H1 (cell line): Measurements from ENCODE around the gene ANAPC5. TPM values are rescaled to one million over a fixed set of nuclear protein-coding genes. Genes with fewer than 3 reads are reported as not detected.

Source experiments
- CTCF ChIA-PET: fragments of 300-600 bp; sonication (Branson Sonifier 250); formaldehyde crosslinking; loops from one replicate; lab custom pipeline; 2021; ENCODE audit not compliant: partially characterized antibody; lab: Charles Lee
- POLR2A ChIA-PET: fragments of 300-600 bp; sonication (Branson Sonifier 250); formaldehyde crosslinking; loops from one replicate; lab custom pipeline; 2021; ENCODE audit warnings: inconsistent platforms; ENCODE audit not compliant: partially characterized antibody; lab: Charles Lee
- DNase-seq, 2 experiments: peaks; one replicate each; pipeline versions ENCODE4 v3.0.0 to v3.0.0-alpha.2; 2010 to 2022; ENCODE audit warnings: low spot score in 2 of 2, low read depth in 1 of 2, mixed read lengths in 1 of 2
- FAIRE-seq: peaks from 2 replicates; lab custom pipeline; 2011; peaks lifted over from hg19 to GRCh38; lab: Jason Lieb, UNC
- H2AFZ ChIP-seq: 2 replicates; pipeline ENCODE4 v1.8.1; 2012; ENCODE audit warnings: low read length, inconsistent platforms
- H2AK5ac ChIP-seq: 2 replicates; pipeline ENCODE4 v1.6.1; 2013; ENCODE audit warnings: low read depth, low read length
- H2BK120ac ChIP-seq: replicated peaks from 2 replicates; pipeline ENCODE3; 2013; ENCODE audit warnings: low read depth, low read length, inconsistent platforms
- H2BK12ac ChIP-seq: 2 replicates; pipeline ENCODE4 v1.6.1; 2013; ENCODE audit warnings: low read depth, low read length
- H2BK15ac ChIP-seq: 2 replicates; pipeline ENCODE4 v1.6.1; 2013; ENCODE audit warnings: low read length
- H2BK20ac ChIP-seq: 2 replicates; pipeline ENCODE4 v1.6.1; 2013; ENCODE audit warnings: low read length
- H2BK5ac ChIP-seq: 2 replicates; pipeline ENCODE4 v1.6.1; 2013; ENCODE audit warnings: low read depth, low read length
- H3K14ac ChIP-seq: 2 replicates; pipeline ENCODE4 v1.6.1; 2013; ENCODE audit warnings: inconsistent platforms; ENCODE audit not compliant: insufficient read length
- H3K18ac ChIP-seq: 2 replicates; pipeline ENCODE4 v1.6.1; 2013; ENCODE audit warnings: low read length; ENCODE audit errors: extremely low read depth
- H3K23ac ChIP-seq: 2 replicates; pipeline ENCODE4 v1.6.1; 2013; ENCODE audit warnings: inconsistent platforms; ENCODE audit not compliant: insufficient read length
- H3K23me2 ChIP-seq: 2 replicates; pipeline ENCODE4 v1.6.1; 2013; ENCODE audit warnings: low read depth, low read length
- H3K27ac ChIP-seq: 2 replicates; pipeline ENCODE4 v1.6.1; 2011; ENCODE audit warnings: low read depth, low read length, inconsistent platforms
- H3K27me3 ChIP-seq, 4 experiments: replicated peaks in 1 of 4; 1 replicate in 1 of 4; 2 replicates in 3 of 4; pipeline versions ENCODE4 v1.6.1 to v1.8.1; 2011 to 2013; ENCODE audit warnings: low read length in 3 of 4, mild to moderate bottlenecking in 3 of 4, inconsistent platforms in 2 of 4, mixed read lengths in 2 of 4, moderate library complexity in 1 of 4; ENCODE audit not compliant: control insufficient read depth in 3 of 4, insufficient read depth in 3 of 4; ENCODE audit errors: extremely low read depth in 1 of 4
- H3K36me3 ChIP-seq, 4 experiments: 2 replicates each; pipeline versions ENCODE4 v1.6.1 to v1.8.1; 2011 to 2013; ENCODE audit warnings: mild to moderate bottlenecking in 4 of 4, low read length in 3 of 4, moderate library complexity in 2 of 4, control low read depth in 1 of 4, inconsistent platforms in 1 of 4; ENCODE audit not compliant: insufficient read depth in 4 of 4, control insufficient read depth in 2 of 4
- H3K4ac ChIP-seq: replicated peaks from 2 replicates; pipeline ENCODE3; 2013; ENCODE audit warnings: low read length, low read depth, mixed read lengths, inconsistent platforms; ENCODE audit not compliant: insufficient read length
- H3K4me1 ChIP-seq, 4 experiments: replicated peaks in 1 of 4; 1 replicate in 1 of 4; 2 replicates in 3 of 4; pipeline versions ENCODE4 v1.6.1 to v1.8.1; 2011 to 2013; ENCODE audit warnings: low read length in 3 of 4, inconsistent platforms in 2 of 4, mixed read lengths in 1 of 4; ENCODE audit not compliant: insufficient read depth in 4 of 4, control insufficient read depth in 3 of 4
- H3K4me2 ChIP-seq, 2 experiments: 2 replicates each; pipeline versions ENCODE4 v1.6.1 to v1.8.1; 2011 to 2013; ENCODE audit warnings: low read depth in 2 of 2, low read length in 2 of 2, control low read depth in 1 of 2, inconsistent platforms in 1 of 2, mild to moderate bottlenecking in 1 of 2; ENCODE audit not compliant: insufficient read depth in 1 of 2
- H3K4me3 ChIP-seq, 4 experiments: fragments of 200-600, 300-600 bp in 1 of 4; sonication (generic), shearing (Covaris generic), sonication (Bioruptor Twin) in 1 of 4; 2 replicates each; pipeline versions ENCODE4 v1.5.1 to v1.8.1; 2011 to 2016; ENCODE audit warnings: low read length in 4 of 4, low read depth in 3 of 4, control low read depth in 2 of 4, inconsistent platforms in 2 of 4, mild to moderate bottlenecking in 2 of 4, mixed read lengths in 1 of 4, moderate library complexity in 1 of 4; ENCODE audit not compliant: insufficient read depth in 2 of 4; ENCODE audit errors: extremely low read depth in 1 of 4
- H3K56ac ChIP-seq: replicated peaks from 2 replicates; pipeline ENCODE3; 2013; ENCODE audit warnings: low read depth, mild to moderate bottlenecking, mixed read lengths, low read length, inconsistent platforms; ENCODE audit not compliant: insufficient read length
- H3K79me1 ChIP-seq: 2 replicates; pipeline ENCODE4 v1.6.1; 2013; ENCODE audit warnings: low read depth, low read length, control low read depth
- H3K79me2 ChIP-seq, 2 experiments: 2 replicates each; pipeline versions ENCODE4 v1.6.1 to v1.8.1; 2012 to 2013; ENCODE audit warnings: low read length in 2 of 2, mild to moderate bottlenecking in 2 of 2, inconsistent platforms in 1 of 2; ENCODE audit not compliant: insufficient read depth in 2 of 2, control insufficient read depth in 1 of 2
- H3K9ac ChIP-seq, 4 experiments: replicated peaks in 1 of 4; 1 replicate in 1 of 4; 2 replicates in 3 of 4; pipeline versions ENCODE4 v1.6.1 to v1.8.1; 2011 to 2013; ENCODE audit warnings: low read depth in 3 of 4, low read length in 3 of 4, control low read depth in 2 of 4, mild to moderate bottlenecking in 2 of 4, moderate library complexity in 2 of 4, inconsistent platforms in 1 of 4; ENCODE audit errors: extremely low read depth in 1 of 4
- H3K9me3 ChIP-seq, 2 experiments: 2 replicates each; pipeline versions ENCODE4 v1.6.1 to v1.8.1; 2012 to 2013; ENCODE audit warnings: mild to moderate bottlenecking in 2 of 2, moderate library complexity in 2 of 2, control low read depth in 1 of 2, inconsistent platforms in 1 of 2, low read depth in 1 of 2, low read length in 1 of 2, mixed read lengths in 1 of 2; ENCODE audit not compliant: insufficient read depth in 2 of 2
- H4K20me1 ChIP-seq, 2 experiments: replicated peaks in 1 of 2; 2 replicates each; pipeline versions ENCODE3 to v1.8.1; 2011 to 2013; ENCODE audit warnings: inconsistent platforms in 2 of 2, low read length in 2 of 2, mild to moderate bottlenecking in 1 of 2; ENCODE audit not compliant: insufficient read depth in 2 of 2, control insufficient read depth in 1 of 2
- H4K5ac ChIP-seq: 2 replicates; pipeline ENCODE4 v1.6.1; 2013; ENCODE audit warnings: low read length, low read depth, mixed read lengths, inconsistent platforms; ENCODE audit not compliant: insufficient read length
- H4K8ac ChIP-seq: 2 replicates; pipeline ENCODE4 v1.8.0; 2013; ENCODE audit warnings: mild to moderate bottlenecking, moderate library complexity, low read length, inconsistent platforms; ENCODE audit not compliant: insufficient read depth; ENCODE audit errors: extremely low read depth
- H4K91ac ChIP-seq: replicated peaks from 2 replicates; pipeline ENCODE3; 2013; ENCODE audit warnings: low read length, mixed read lengths, inconsistent platforms; ENCODE audit not compliant: insufficient read length
- BACH1 ChIP-seq: IDR thresholded peaks from 2 replicates; pipeline ENCODE4 v1.6.1; 2012; ENCODE audit warnings: low read length, improper control_type of control experiment
- WGBS, 2 experiments: shearing (Covaris generic) in 1 of 2; methylation state at CpG; one replicate each; pipeline versions ENCODE4 v1.1.6 to v1.1.7; 2013 to 2015; ENCODE audit warnings: low lambda C conversion rate in 2 of 2, mixed read lengths in 2 of 2, inconsistent platforms in 1 of 2, low coverage in 1 of 2, missing lambda C conversion rate in 1 of 2; ENCODE audit not compliant: insufficient replicate concordance in 2 of 2, insufficient coverage in 1 of 2, insufficient read length in 1 of 2; ENCODE audit errors: extremely low coverage in 1 of 2, missing lambda C conversion rate in 1 of 2; 5-methylcytosine and 5-hydroxymethylcytosine counted together
- polyA plus RNA-seq, 7 experiments: library from polyadenylated mRNA; depleted of rRNA in 3 of 7; stranded (reverse) in 5 of 7; unstranded in 2 of 7; fragments of >200 nt in 5 of 7; fragments of 200-250 nt in 2 of 7; gene quantifications; 1 replicate in 5 of 7; 2 replicates in 1 of 7; 4 replicates in 1 of 7; pipeline versions ENCODE4 v1.2.1 to v1.2.3, GENCODE V29; 2011 to 2013; ENCODE audit warnings: missing spikeins in 2 of 7, mixed read lengths in 2 of 7
- total RNA-seq: library from RNA; stranded (reverse); fragmentation: NEBNext Ultra II Directional; extraction: Animal tissue kit (Norgen Biotek cat#: 25700); gene quantifications from 2 replicates; pipeline ENCODE4 v1.2.1, GENCODE V29; 2021

ANAPC5 gene
- total and polyA plus RNA-seq, 2 of the 8 experiments (the other 6 are each of a cell fraction or from before 2014, with no cell fraction given) = 103 to 127 TPM

- no peak overlapping the region for H3K14ac ChIP-seq
- H3K9me3 ChIP-seq = no peaks in the 10 kb centered on the region
- no peak overlapping the region for H2BK20ac ChIP-seq
- no peaks in the 10 kb centered on the region for H3K79me2 ChIP-seq
- H3K18ac ChIP-seq = no peak overlapping the region
- H4K20me1 ChIP-seq = no peaks in the 10 kb centered on the region
- H3K4me2 ChIP-seq = no peak overlapping the region
- H3K27ac ChIP-seq = no peak overlapping the region
- ChIA-PET POLR2A (no interaction called here), CTCF (no interaction called here)
- H4K8ac ChIP-seq = no peak overlapping the region
- H3K56ac ChIP-seq = no peak overlapping the region
- FAIRE-seq (no peak), DNase-seq (no peak)
- H4K5ac ChIP-seq = no peak overlapping the region
- H3K23me2 ChIP-seq = no peaks in the 10 kb centered on the region
- no peak overlapping the region for H2BK120ac ChIP-seq
- no peak overlapping the region for H3K4ac ChIP-seq
- no peak overlapping the region for H3K9ac ChIP-seq
- no peak overlapping the region for H2AFZ ChIP-seq
- no peaks in the 10 kb centered on the region for H3K27me3 ChIP-seq
- H2AK5ac ChIP-seq = no peak overlapping the region
- H4K91ac ChIP-seq = no peak overlapping the region
- TF ChIP-seq BACH1 = no peak
- TF ChIP-seq, all 59 proteins: peak for 0
- H3K4me3 ChIP-seq = no peak overlapping the region
- H2BK12ac ChIP-seq = no peak overlapping the region
- no peak overlapping the region for H2BK15ac ChIP-seq
- H3K4me1 ChIP-seq = no peaks in the 10 kb centered on the region
- no peaks in the 10 kb centered on the region for H3K36me3 ChIP-seq
- no peak overlapping the region for H3K23ac ChIP-seq
- 89% methylated on average over 3 of the region's 3 CpGs; no CpG with 5 or more reads in 1 of the 2 experiments for WGBS, 2 experiments
- no peaks in the 10 kb centered on the region for H3K79me1 ChIP-seq
- H2BK5ac ChIP-seq = no peak overlapping the region
Measured at GRCh38 chr12:121392325-121392716, 40.1 kb upstream of the ANAPC5 start.
